Body of pancreas (tissue), 4 donors: Measurements from ENCODE around the gene FOSB. TPM values are rescaled to one million over a fixed set of nuclear protein-coding genes. Genes with fewer than 3 reads are reported as not detected.
A peak's percentile ranks its signal among the peaks of the same experiment; 100 is the strongest.

Experiments used
- ATAC-seq: fragments of 150-250 bp; one replicate; pipeline ENCODE4 v1.9.1; 2016
- DNase-seq, 4 donors: peaks; one replicate each; pipeline ENCODE4 v3.0.0-alpha.2; 2019
- H3K27ac ChIP-seq, 4 donors: fragments of 200-600 bp; sonication (generic); 1 replicate in 3 of 4; 2 replicates in 1 of 4; pipeline versions ENCODE4 v1.5.1 to v1.6.1; 2016 to 2019; ENCODE audit warnings: mild to moderate bottlenecking in 1 of 4, mixed read lengths in 1 of 4, moderate library complexity in 1 of 4
- H3K27me3 ChIP-seq, 2 donors: fragments of 200-600 bp; sonication (generic); one replicate each; pipeline ENCODE4 v1.6.0; 2016; ENCODE audit warnings: mild to moderate bottlenecking in 1 of 2
- H3K36me3 ChIP-seq, 2 donors: fragments of 200-600 bp; sonication (generic); replicated peaks in 1 of 2; 2 replicates each; pipeline ENCODE4 v1.5.1; 2016; ENCODE audit warnings: low read depth in 2 of 2; ENCODE audit not compliant: insufficient read depth in 1 of 2
- H3K4me1 ChIP-seq: fragments of 200-600 bp; sonication (generic); one replicate; pipeline ENCODE4 v1.6.0; 2016
- H3K4me3 ChIP-seq, 2 donors: fragments of 200-600 bp; sonication (generic); 1 replicate in 1 of 2; 2 replicates in 1 of 2; pipeline ENCODE4 v1.5.1; 2016 to 2019
- H3K9me3 ChIP-seq, 3 donors: fragments of 200-600 bp; sonication (generic); 1 replicate in 2 of 3; 2 replicates in 1 of 3; pipeline ENCODE4 v1.5.1; 2016
- CTCF ChIP-seq, 7 experiments: fragments of 450-650 bp in 4 of 7; fragments of 200-600 bp in 3 of 7; sonication (generic) in 3 of 7; IDR thresholded peaks; one replicate each; pipeline ENCODE4 v1.5.1; 2016 to 2019; ENCODE audit warnings: antibody characterized with exemption in 7 of 7
- POLR2A ChIP-seq, 3 donors: fragments of 450-650 bp; IDR thresholded peaks; one replicate each; pipeline ENCODE4 v1.6.1; 2016; ENCODE audit warnings: antibody characterized with exemption in 3 of 3, mild to moderate bottlenecking in 2 of 3
- WGBS, 2 donors: methylation state at CpG; one replicate each; pipeline ENCODE4 v1.1.5; 2017; 5-methylcytosine and 5-hydroxymethylcytosine counted together
- intact Hi-C: fragments of 100-400 bp; cut with DNase I; formaldehyde crosslinking; loops from one replicate; pipeline ENCODE4 v1.15.1; 2023
- total RNA-seq, 2 donors: library from RNA; depleted of rRNA; stranded (reverse); fragments of >200 nt; gene quantifications; one replicate each; pipeline ENCODE4 v1.1.0, GENCODE V29; 2016

FOSB gene
- total RNA-seq, 2 donors from 2014 or later = 4.2 to 84.7 TPM

GRCh38 chr19:45464852-45465441 lies 2.8 kb upstream of the FOSB start:
- DNase-seq (no peak), ATAC-seq (no peak)
- no peak for TF ChIP-seq CTCF (IDR thresholded peaks at IDR 0.05)
- TF ChIP-seq POLR2A (IDR thresholded peaks at IDR 0.05) = no peak
- H3K27me3 ChIP-seq = no peaks in the 10 kb centered on the region
- WGBS, 2 donors = 49 to 67% methylated on average over 6 to 8 of the region's 8 CpGs
- no peak overlapping the region for H3K27ac ChIP-seq
- intact Hi-C loops = no loop called here
- no peaks in the 10 kb centered on the region for H3K36me3 ChIP-seq
- no peaks in the 10 kb centered on the region for H3K9me3 ChIP-seq
- H3K4me1 ChIP-seq = peaks cover 20% of the 10 kb centered on the region
- H3K4me3 ChIP-seq = no peak overlapping the region

DNA sequence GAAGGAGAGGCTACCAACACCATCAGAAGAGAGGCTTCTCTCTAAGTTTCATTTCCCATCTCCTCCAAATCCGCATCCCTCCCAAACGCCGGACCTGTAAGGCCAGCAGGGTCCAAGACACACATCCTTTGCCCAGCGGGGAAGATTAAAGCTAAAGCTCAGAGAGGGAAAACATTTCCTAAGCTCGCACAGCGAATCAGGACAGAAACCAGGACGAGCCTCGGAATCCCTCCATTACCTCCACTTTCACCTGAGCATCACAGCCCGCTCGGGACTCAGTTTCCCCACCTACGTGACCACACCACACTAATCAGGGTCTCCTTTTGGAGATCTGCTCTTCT lies 711 bp upstream of the FOSB start:
- peaks cover 25% of the 10 kb centered on the region for H3K4me1 ChIP-seq
- ATAC-seq (no peak), DNase-seq (no peak)
- intact Hi-C loops = no loop called here
- H3K27ac ChIP-seq = peak overlapping the region; percentile 77 to 97 (median 93)
- no peaks in the 10 kb centered on the region for H3K36me3 ChIP-seq
- TF ChIP-seq CTCF (IDR thresholded peaks at IDR 0.05) = peak in 1 of 7 experiments; percentile 8
- TF ChIP-seq POLR2A (IDR thresholded peaks at IDR 0.05) = no peak
- no peak overlapping the region for H3K4me3 ChIP-seq
- WGBS, 2 donors = 1 to 2% methylated on average over 11 of the region's 11 CpGs
- H3K9me3 ChIP-seq = no peaks in the 10 kb centered on the region
- H3K27me3 ChIP-seq = no peaks in the 10 kb centered on the region

DNA sequence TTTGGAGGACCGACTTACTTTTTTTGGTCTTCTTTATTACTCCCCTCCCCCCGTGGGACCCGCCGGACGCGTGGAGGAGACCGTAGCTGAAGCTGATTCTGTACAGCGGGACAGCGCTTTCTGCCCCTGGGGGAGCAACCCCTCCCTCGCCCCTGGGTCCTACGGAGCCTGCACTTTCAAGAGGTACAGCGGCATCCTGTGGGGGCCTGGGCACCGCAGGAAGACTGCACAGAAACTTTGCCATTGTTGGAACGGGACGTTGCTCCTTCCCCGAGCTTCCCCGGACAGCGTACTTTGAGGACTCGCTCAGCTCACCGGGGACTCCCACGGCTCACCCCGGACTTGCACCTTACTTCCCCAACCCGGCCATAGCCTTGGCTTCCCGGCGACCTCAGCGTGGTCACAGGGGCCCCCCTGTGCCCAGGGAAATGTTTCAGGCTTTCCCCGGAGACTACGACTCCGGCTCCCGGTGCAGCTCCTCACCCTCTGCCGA lies 409 bp downstream of the FOSB start:
- no peaks in the 10 kb centered on the region for H3K9me3 ChIP-seq
- peak overlapping the region; percentile 2 to 23 for H3K4me3 ChIP-seq
- peaks cover 25% of the 10 kb centered on the region for H3K4me1 ChIP-seq
- intact Hi-C loops = no loop called here
- no peaks in the 10 kb centered on the region for H3K36me3 ChIP-seq
- ATAC-seq (no peak), DNase-seq (peak; percentile 45 to 55 (median 48))
- peak in 1 of 7 experiments; percentile 10 for TF ChIP-seq CTCF (IDR thresholded peaks at IDR 0.05)
- TF ChIP-seq POLR2A (IDR thresholded peaks at IDR 0.05) = no peak
- H3K27ac ChIP-seq = peak overlapping the region; percentile 77 to 97 (median 93)
- H3K27me3 ChIP-seq = no peaks in the 10 kb centered on the region
- 0 to 1% methylated on average over 18 to 31 of the region's 31 CpGs for WGBS, 2 donors

- intact Hi-C loops = no loop called here
- ATAC-seq = peak; percentile 5
- peak overlapping the region; percentile 92 to 97 (median 93) for H3K27ac ChIP-seq
- H3K36me3 ChIP-seq = no peaks in the 10 kb centered on the region
- TF ChIP-seq POLR2A (IDR thresholded peaks at IDR 0.05) (no peak), CTCF (IDR thresholded peaks at IDR 0.05) (no peak)
- no peaks in the 10 kb centered on the region for H3K27me3 ChIP-seq
- WGBS, 2 donors = 0 to 1% methylated on average over 16 to 19 of the region's 19 CpGs
- DNase-seq = no peak
- peak overlapping the region; percentile 2 to 23 for H3K4me3 ChIP-seq
- no peaks in the 10 kb centered on the region for H3K9me3 ChIP-seq
- peaks cover 25% of the 10 kb centered on the region for H3K4me1 ChIP-seq
Measured at GRCh38 chr19:45468803-45469131, 971 bp downstream of the FOSB start.
